Skin epidermis (tissue), 12 donors: ENCODE measurements around the gene MYO18A.
A peak's percentile ranks its signal among the peaks of the same experiment; 100 is the strongest.

Source experiments
- H3K27ac ChIP-seq, 21 experiments: fragments of 200-600 bp; sonication (generic) in 11 of 21; one replicate each; pipeline ENCODE4 v1.5.0; 2020; ENCODE audit warnings: mild to moderate bottlenecking in 3 of 21, inconsistent platforms in 2 of 21, moderate library complexity in 2 of 21
- H3K4me3 ChIP-seq, 7 experiments: fragments of 200-600 bp; sonication (generic) in 2 of 7; one replicate each; pipeline ENCODE4 v1.5.0; 2020; ENCODE audit warnings: inconsistent platforms in 2 of 7, mild to moderate bottlenecking in 2 of 7, moderate library complexity in 1 of 7

MYO18A gene

GRCh38 chr17:29168079-29168758 is 12.0 kb downstream of the MYO18A start:
- Histone ChIP-seq H3K4me3 (no peak overlapping the region), H3K27ac (no peak overlapping the region)

GRCh38 chr17:29167393-29168078 is 12.7 kb downstream of the MYO18A start:
- Histone ChIP-seq H3K27ac (no peak overlapping the region), H3K4me3 (no peak overlapping the region)

GRCh38 chr17:29166507-29166887 is 13.7 kb downstream of the MYO18A start:
- Histone ChIP-seq H3K27ac (no peak overlapping the region), H3K4me3 (no peak overlapping the region)

- no peak overlapping the region for H3K27ac ChIP-seq
- no peak overlapping the region for H3K4me3 ChIP-seq
These were observed 14.2 kb downstream of the MYO18A start for GRCh38 chr17:29165800-29166506.

- no peak overlapping the region for H3K4me3 ChIP-seq
- H3K27ac ChIP-seq, result no peak overlapping the region
These were observed 14.9 kb downstream of the MYO18A start for GRCh38 chr17:29165261-29165660.

GRCh38 chr17:29163563-29163962 is 16.6 kb downstream of the MYO18A start:
- H3K27ac ChIP-seq, result peak overlapping the region in 2 of 21 experiments; percentile 50
- H3K4me3 ChIP-seq, result no peak overlapping the region

- Histone ChIP-seq H3K27ac (peak overlapping the region in 2 of 21 experiments; percentile 50), H3K4me3 (no peak overlapping the region)
These were observed 17.3 kb downstream of the MYO18A start for GRCh38 chr17:29162909-29163341.

- Histone ChIP-seq H3K4me3 (no peak overlapping the region), H3K27ac (no peak overlapping the region)
These were observed 17.9 kb downstream of the MYO18A start for GRCh38 chr17:29162082-29162908.

GRCh38 chr17:29160253-29160652 is 19.9 kb downstream of the MYO18A start:
- H3K4me3 ChIP-seq, result no peak overlapping the region
- H3K27ac ChIP-seq, result peak overlapping the region in 5 of 21 experiments; percentile 18 to 81 (median 66)

GRCh38 chr17:29159306-29159860 is 20.8 kb downstream of the MYO18A start:
- H3K4me3 ChIP-seq, result no peak overlapping the region
- H3K27ac ChIP-seq, result peak overlapping the region in 16 of 21 experiments; percentile 7 to 81 (median 56)

- Histone ChIP-seq H3K27ac (peak overlapping the region in 14 of 21 experiments; percentile 10 to 81 (median 56)), H3K4me3 (no peak overlapping the region)
These were observed 21.5 kb downstream of the MYO18A start for GRCh38 chr17:29158488-29159275.

- Histone ChIP-seq H3K27ac (peak overlapping the region in 9 of 21 experiments; percentile 20 to 81 (median 60)), H3K4me3 (no peak overlapping the region)
These were observed 22.1 kb downstream of the MYO18A start for GRCh38 chr17:29158096-29158487.

GRCh38 chr17:29157310-29157709 is 22.9 kb downstream of the MYO18A start:
- H3K27ac ChIP-seq, result peak overlapping the region in 12 of 21 experiments; percentile 26 to 84 (median 79)
- no peak overlapping the region for H3K4me3 ChIP-seq

- H3K27ac ChIP-seq, result peak overlapping the region in 16 of 21 experiments; percentile 37 to 84 (median 78)
- no peak overlapping the region for H3K4me3 ChIP-seq
These were observed 23.4 kb downstream of the MYO18A start for GRCh38 chr17:29156781-29157180.

GRCh38 chr17:29155966-29156338 is 24.2 kb downstream of the MYO18A start:
- Histone ChIP-seq H3K4me3 (no peak overlapping the region), H3K27ac (peak overlapping the region in 20 of 21 experiments; percentile 37 to 84 (median 76))

- H3K4me3 ChIP-seq, result no peak overlapping the region
- H3K27ac ChIP-seq, result peak overlapping the region in 20 of 21 experiments; percentile 37 to 84 (median 76)
These were observed 24.8 kb downstream of the MYO18A start for GRCh38 chr17:29155227-29155965.

GRCh38 chr17:29154516-29155226 is 25.5 kb downstream of the MYO18A start:
- peak overlapping the region in 20 of 21 experiments; percentile 0 to 84 (median 76) for H3K27ac ChIP-seq
- H3K4me3 ChIP-seq, result no peak overlapping the region
